H1 (cell line): ENCODE data around the gene NUDT1. TPM values are rescaled to one million over a fixed set of nuclear protein-coding genes. Genes with fewer than 3 reads are reported as not detected.
A peak's percentile ranks its signal among the peaks of the same experiment; 100 is the strongest.

Experiments
- CTCF ChIA-PET: fragments of 300-600 bp; sonication (Branson Sonifier 250); formaldehyde crosslinking; loops from one replicate; lab custom pipeline; 2021; ENCODE audit not compliant: partially characterized antibody; lab: Charles Lee
- POLR2A ChIA-PET: fragments of 300-600 bp; sonication (Branson Sonifier 250); formaldehyde crosslinking; loops from one replicate; lab custom pipeline; 2021; ENCODE audit warnings: inconsistent platforms; ENCODE audit not compliant: partially characterized antibody; lab: Charles Lee
- DNase-seq, 2 experiments: peaks; one replicate each; pipeline versions ENCODE4 v3.0.0 to v3.0.0-alpha.2; 2010 to 2022; ENCODE audit warnings: low spot score in 2 of 2, low read depth in 1 of 2, mixed read lengths in 1 of 2
- FAIRE-seq: peaks from 2 replicates; lab custom pipeline; 2011; peaks lifted over from hg19 to GRCh38; lab: Jason Lieb, UNC
- H2AFZ ChIP-seq: 2 replicates; pipeline ENCODE4 v1.8.1; 2012; ENCODE audit warnings: low read length, inconsistent platforms
- H2AK5ac ChIP-seq: 2 replicates; pipeline ENCODE4 v1.6.1; 2013; ENCODE audit warnings: low read depth, low read length
- H2BK120ac ChIP-seq: replicated peaks from 2 replicates; pipeline ENCODE3; 2013; ENCODE audit warnings: low read depth, low read length, inconsistent platforms
- H2BK12ac ChIP-seq: 2 replicates; pipeline ENCODE4 v1.6.1; 2013; ENCODE audit warnings: low read depth, low read length
- H2BK15ac ChIP-seq: 2 replicates; pipeline ENCODE4 v1.6.1; 2013; ENCODE audit warnings: low read length
- H2BK20ac ChIP-seq: 2 replicates; pipeline ENCODE4 v1.6.1; 2013; ENCODE audit warnings: low read length
- H2BK5ac ChIP-seq: 2 replicates; pipeline ENCODE4 v1.6.1; 2013; ENCODE audit warnings: low read depth, low read length
- H3K14ac ChIP-seq: 2 replicates; pipeline ENCODE4 v1.6.1; 2013; ENCODE audit warnings: inconsistent platforms; ENCODE audit not compliant: insufficient read length
- H3K18ac ChIP-seq: 2 replicates; pipeline ENCODE4 v1.6.1; 2013; ENCODE audit warnings: low read length; ENCODE audit errors: extremely low read depth
- H3K23ac ChIP-seq: 2 replicates; pipeline ENCODE4 v1.6.1; 2013; ENCODE audit warnings: inconsistent platforms; ENCODE audit not compliant: insufficient read length
- H3K23me2 ChIP-seq: 2 replicates; pipeline ENCODE4 v1.6.1; 2013; ENCODE audit warnings: low read depth, low read length
- H3K27ac ChIP-seq: 2 replicates; pipeline ENCODE4 v1.6.1; 2011; ENCODE audit warnings: low read depth, low read length, inconsistent platforms
- H3K27me3 ChIP-seq, 4 experiments: replicated peaks in 1 of 4; 1 replicate in 1 of 4; 2 replicates in 3 of 4; pipeline versions ENCODE4 v1.6.1 to v1.8.1; 2011 to 2013; ENCODE audit warnings: low read length in 3 of 4, mild to moderate bottlenecking in 3 of 4, inconsistent platforms in 2 of 4, mixed read lengths in 2 of 4, moderate library complexity in 1 of 4; ENCODE audit not compliant: control insufficient read depth in 3 of 4, insufficient read depth in 3 of 4; ENCODE audit errors: extremely low read depth in 1 of 4
- H3K36me3 ChIP-seq, 4 experiments: 2 replicates each; pipeline versions ENCODE4 v1.6.1 to v1.8.1; 2011 to 2013; ENCODE audit warnings: mild to moderate bottlenecking in 4 of 4, low read length in 3 of 4, moderate library complexity in 2 of 4, control low read depth in 1 of 4, inconsistent platforms in 1 of 4; ENCODE audit not compliant: insufficient read depth in 4 of 4, control insufficient read depth in 2 of 4
- H3K4ac ChIP-seq: replicated peaks from 2 replicates; pipeline ENCODE3; 2013; ENCODE audit warnings: low read length, low read depth, mixed read lengths, inconsistent platforms; ENCODE audit not compliant: insufficient read length
- H3K4me1 ChIP-seq, 4 experiments: replicated peaks in 1 of 4; 1 replicate in 1 of 4; 2 replicates in 3 of 4; pipeline versions ENCODE4 v1.6.1 to v1.8.1; 2011 to 2013; ENCODE audit warnings: low read length in 3 of 4, inconsistent platforms in 2 of 4, mixed read lengths in 1 of 4; ENCODE audit not compliant: insufficient read depth in 4 of 4, control insufficient read depth in 3 of 4
- H3K4me2 ChIP-seq, 2 experiments: 2 replicates each; pipeline versions ENCODE4 v1.6.1 to v1.8.1; 2011 to 2013; ENCODE audit warnings: low read depth in 2 of 2, low read length in 2 of 2, control low read depth in 1 of 2, inconsistent platforms in 1 of 2, mild to moderate bottlenecking in 1 of 2; ENCODE audit not compliant: insufficient read depth in 1 of 2
- H3K4me3 ChIP-seq, 4 experiments: fragments of 200-600, 300-600 bp in 1 of 4; sonication (generic), shearing (Covaris generic), sonication (Bioruptor Twin) in 1 of 4; 2 replicates each; pipeline versions ENCODE4 v1.5.1 to v1.8.1; 2011 to 2016; ENCODE audit warnings: low read length in 4 of 4, low read depth in 3 of 4, control low read depth in 2 of 4, inconsistent platforms in 2 of 4, mild to moderate bottlenecking in 2 of 4, mixed read lengths in 1 of 4, moderate library complexity in 1 of 4; ENCODE audit not compliant: insufficient read depth in 2 of 4; ENCODE audit errors: extremely low read depth in 1 of 4
- H3K56ac ChIP-seq: replicated peaks from 2 replicates; pipeline ENCODE3; 2013; ENCODE audit warnings: low read depth, mild to moderate bottlenecking, mixed read lengths, low read length, inconsistent platforms; ENCODE audit not compliant: insufficient read length
- H3K79me1 ChIP-seq: 2 replicates; pipeline ENCODE4 v1.6.1; 2013; ENCODE audit warnings: low read depth, low read length, control low read depth
- H3K79me2 ChIP-seq, 2 experiments: 2 replicates each; pipeline versions ENCODE4 v1.6.1 to v1.8.1; 2012 to 2013; ENCODE audit warnings: low read length in 2 of 2, mild to moderate bottlenecking in 2 of 2, inconsistent platforms in 1 of 2; ENCODE audit not compliant: insufficient read depth in 2 of 2, control insufficient read depth in 1 of 2
- H3K9ac ChIP-seq, 4 experiments: replicated peaks in 1 of 4; 1 replicate in 1 of 4; 2 replicates in 3 of 4; pipeline versions ENCODE4 v1.6.1 to v1.8.1; 2011 to 2013; ENCODE audit warnings: low read depth in 3 of 4, low read length in 3 of 4, control low read depth in 2 of 4, mild to moderate bottlenecking in 2 of 4, moderate library complexity in 2 of 4, inconsistent platforms in 1 of 4; ENCODE audit errors: extremely low read depth in 1 of 4
- H3K9me3 ChIP-seq, 2 experiments: 2 replicates each; pipeline versions ENCODE4 v1.6.1 to v1.8.1; 2012 to 2013; ENCODE audit warnings: mild to moderate bottlenecking in 2 of 2, moderate library complexity in 2 of 2, control low read depth in 1 of 2, inconsistent platforms in 1 of 2, low read depth in 1 of 2, low read length in 1 of 2, mixed read lengths in 1 of 2; ENCODE audit not compliant: insufficient read depth in 2 of 2
- H4K20me1 ChIP-seq, 2 experiments: replicated peaks in 1 of 2; 2 replicates each; pipeline versions ENCODE3 to v1.8.1; 2011 to 2013; ENCODE audit warnings: inconsistent platforms in 2 of 2, low read length in 2 of 2, mild to moderate bottlenecking in 1 of 2; ENCODE audit not compliant: insufficient read depth in 2 of 2, control insufficient read depth in 1 of 2
- H4K5ac ChIP-seq: 2 replicates; pipeline ENCODE4 v1.6.1; 2013; ENCODE audit warnings: low read length, low read depth, mixed read lengths, inconsistent platforms; ENCODE audit not compliant: insufficient read length
- H4K8ac ChIP-seq: 2 replicates; pipeline ENCODE4 v1.8.0; 2013; ENCODE audit warnings: mild to moderate bottlenecking, moderate library complexity, low read length, inconsistent platforms; ENCODE audit not compliant: insufficient read depth; ENCODE audit errors: extremely low read depth
- H4K91ac ChIP-seq: replicated peaks from 2 replicates; pipeline ENCODE3; 2013; ENCODE audit warnings: low read length, mixed read lengths, inconsistent platforms; ENCODE audit not compliant: insufficient read length
- ASH2L ChIP-seq: fragments of 200-600, 300-600 bp; sonication (generic); IDR thresholded peaks from one replicate; pipeline ENCODE4 v1.7.1; 2017; ENCODE audit warnings: low read length
- CBX5 ChIP-seq: fragments of 300-800, 300-1000 bp; sonication (generic); IDR thresholded peaks from 2 replicates; pipeline ENCODE4 v1.7.1; 2016; ENCODE audit warnings: antibody characterized with exemption, low read length, low read depth
- CEBPB ChIP-seq: IDR thresholded peaks from 2 replicates; pipeline ENCODE4 v1.6.1; 2012; ENCODE audit warnings: low read depth, low read length
- CREB1 ChIP-seq: IDR thresholded peaks from 2 replicates; pipeline ENCODE4 v1.6.1; 2012; ENCODE audit warnings: inconsistent platforms
- EGR1 ChIP-seq: IDR thresholded peaks from 2 replicates; pipeline ENCODE4 v1.6.1; 2011; ENCODE audit warnings: low read depth, low read length, borderline replicate concordance
- GABPA ChIP-seq: IDR thresholded peaks from 2 replicates; pipeline ENCODE4 v1.6.1; 2011; ENCODE audit warnings: mild to moderate bottlenecking, low read length, moderate library complexity, borderline replicate concordance; ENCODE audit not compliant: insufficient read depth
- KDM4A ChIP-seq: IDR thresholded peaks from one replicate; pipeline ENCODE4 v1.7.1; 2012; ENCODE audit warnings: low read depth, mild to moderate bottlenecking, moderate library complexity, low read length, inconsistent platforms; ENCODE audit not compliant: severe bottlenecking
- MAFK ChIP-seq: IDR thresholded peaks from 2 replicates; pipeline ENCODE4 v1.6.1; 2012; ENCODE audit warnings: low read depth, mild to moderate bottlenecking, improper control_type of control experiment, low read length
- NANOG ChIP-seq: IDR thresholded peaks from 2 replicates; pipeline ENCODE4 v1.6.1; 2011; ENCODE audit warnings: low read length, low read depth, mild to moderate bottlenecking, inconsistent platforms; ENCODE audit not compliant: insufficient read depth, poor library complexity, severe bottlenecking
- POLR2A ChIP-seq, 2 experiments: IDR thresholded peaks; 1 replicate in 1 of 2; 2 replicates in 1 of 2; pipeline ENCODE4 v1.6.1; 2011; ENCODE audit warnings: low read depth in 2 of 2, low read length in 2 of 2, mild to moderate bottlenecking in 2 of 2; ENCODE audit errors: control extremely low read depth in 1 of 2
- RFX5 ChIP-seq: IDR thresholded peaks from 2 replicates; pipeline ENCODE4 v1.6.1; 2011; ENCODE audit warnings: low read depth, low read length, improper control_type of control experiment, borderline replicate concordance
- SAP30 ChIP-seq: fragments of 300-600 bp; sonication (generic); IDR thresholded peaks from 2 replicates; pipeline ENCODE4 v1.7.1; 2012; ENCODE audit warnings: low read length, moderate library complexity, mild to moderate bottlenecking, inconsistent platforms; ENCODE audit not compliant: insufficient read depth, insufficient replicate concordance
- SP4 ChIP-seq: IDR thresholded peaks from 2 replicates; pipeline ENCODE4 v1.6.1; 2012; ENCODE audit warnings: low read length, inconsistent platforms
- SRF ChIP-seq: IDR thresholded peaks from 2 replicates; pipeline ENCODE4 v1.6.1; 2011; ENCODE audit warnings: mild to moderate bottlenecking, low read depth, low read length, moderate library complexity
- TAF1 ChIP-seq: IDR thresholded peaks from 2 replicates; pipeline ENCODE4 v1.6.1; 2011; ENCODE audit warnings: mild to moderate bottlenecking, low read depth, low read length
- TAF7 ChIP-seq: optimal IDR thresholded peaks from 2 replicates; pipeline ENCODE3; 2011; ENCODE audit warnings: low read depth, mild to moderate bottlenecking, inconsistent platforms, low read length, moderate library complexity, borderline replicate concordance
- WGBS, 2 experiments: shearing (Covaris generic) in 1 of 2; methylation state at CpG; one replicate each; pipeline versions ENCODE4 v1.1.6 to v1.1.7; 2013 to 2015; ENCODE audit warnings: low lambda C conversion rate in 2 of 2, mixed read lengths in 2 of 2, inconsistent platforms in 1 of 2, low coverage in 1 of 2, missing lambda C conversion rate in 1 of 2; ENCODE audit not compliant: insufficient replicate concordance in 2 of 2, insufficient coverage in 1 of 2, insufficient read length in 1 of 2; ENCODE audit errors: extremely low coverage in 1 of 2, missing lambda C conversion rate in 1 of 2; 5-methylcytosine and 5-hydroxymethylcytosine counted together
- polyA plus RNA-seq, 7 experiments: library from polyadenylated mRNA; depleted of rRNA in 3 of 7; stranded (reverse) in 5 of 7; unstranded in 2 of 7; fragments of >200 nt in 5 of 7; fragments of 200-250 nt in 2 of 7; gene quantifications; 1 replicate in 5 of 7; 2 replicates in 1 of 7; 4 replicates in 1 of 7; pipeline versions ENCODE4 v1.2.1 to v1.2.3, GENCODE V29; 2011 to 2013; ENCODE audit warnings: missing spikeins in 2 of 7, mixed read lengths in 2 of 7
- total RNA-seq: library from RNA; stranded (reverse); fragmentation: NEBNext Ultra II Directional; extraction: Animal tissue kit (Norgen Biotek cat#: 25700); gene quantifications from 2 replicates; pipeline ENCODE4 v1.2.1, GENCODE V29; 2021

Gene NUDT1
- total and polyA plus RNA-seq, 2 of the 8 experiments (the other 6 are each of a cell fraction or from before 2014, with no cell fraction given), result 76.1 to 89.5 TPM

DNA sequence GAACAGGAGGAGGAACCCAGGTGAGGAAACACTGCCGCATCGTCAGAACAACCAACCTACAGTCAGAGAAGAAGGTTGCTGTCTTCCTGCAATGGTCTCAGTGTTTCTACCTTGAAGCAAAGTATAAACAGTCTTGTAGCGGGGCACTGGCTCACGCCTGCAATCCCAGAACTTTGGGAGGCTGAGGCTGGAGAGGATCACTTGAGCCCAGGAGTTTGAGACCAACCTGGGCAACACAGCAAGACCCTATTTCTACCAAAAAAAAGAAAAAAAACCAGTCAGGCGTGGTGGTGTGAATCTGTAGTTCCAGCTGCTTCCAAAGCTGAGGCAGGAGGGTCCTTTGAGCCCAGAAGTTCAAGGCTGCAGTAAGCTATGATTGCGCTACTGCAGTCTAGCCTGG, 48.9 kb downstream of the NUDT1 start:
- peaks cover 10% of the 10 kb centered on the region; the same call in 1 of the 2 replicates for H3K79me1 ChIP-seq
- no peak overlapping the region for H2BK15ac ChIP-seq
- DNase-seq, result no peak
- FAIRE-seq, result no peak
- WGBS, 2 experiments, result 87% methylated on average over 6 of the region's 6 CpGs; no CpG with 5 or more reads in 1 of the 2 experiments
- CTCF ChIA-PET, result no interaction called here
- no peak overlapping the region for H4K5ac ChIP-seq
- no peak overlapping the region for H3K14ac ChIP-seq
- POLR2A ChIA-PET, result interaction anchor here (0.6 to 2.6 kb wide), 4 partner anchors 10 to 202 kb away, joined by 3 to 12 read pairs (median 8); partner anchors contain the start of gene EIF3B
- no peak overlapping the region for H2AFZ ChIP-seq
- no peak overlapping the region for H2BK12ac ChIP-seq
- TF ChIP-seq CEBPB (no peak), MAFK (no peak), SAP30 (no peak), RFX5 (no peak), SP4 (no peak), CBX5 (no peak), EGR1 (no peak), ASH2L (no peak), GABPA (no peak), SRF (no peak), KDM4A (no peak), TAF7 (no peak), POLR2A (IDR thresholded peaks at IDR 0.05; ENCODE audit: control extremely low read depth in 1 of 2, low read depth in 2 of 2, low read length in 2 of 2) (no peak), TAF1 (no peak), NANOG (no peak), CREB1 (no peak)
- H2BK120ac ChIP-seq, result no peak overlapping the region
- H3K4me3 ChIP-seq, result no peak overlapping the region
- no peak overlapping the region for H3K4ac ChIP-seq
- H3K23me2 ChIP-seq, result no peaks in the 10 kb centered on the region; the same call in 1 of the 2 replicates
- no peak overlapping the region for H3K56ac ChIP-seq
- H3K23ac ChIP-seq, result no peak overlapping the region
- no peak overlapping the region for H3K9ac ChIP-seq
- peaks cover 0 to 6% of the 10 kb centered on the region in 2 experiments for H4K20me1 ChIP-seq
- no peaks in the 10 kb centered on the region for H3K4me1 ChIP-seq
- H3K4me2 ChIP-seq, result no peak overlapping the region
- H2AK5ac ChIP-seq, result no peak overlapping the region
- H4K8ac ChIP-seq, result peak overlapping the region; percentile 11; the same call in 1 of the 2 replicates
- H3K79me2 ChIP-seq, result peaks cover 0 to 10% of the 10 kb centered on the region in 2 experiments; a peak in 1 of 4 replicates
- no peak overlapping the region for H3K27ac ChIP-seq
- no peak overlapping the region for H2BK5ac ChIP-seq
- no peaks in the 10 kb centered on the region; a peak in 1 of 7 replicates for H3K27me3 ChIP-seq
- no peak overlapping the region for H3K18ac ChIP-seq
- H2BK20ac ChIP-seq, result no peak overlapping the region
- no peaks in the 10 kb centered on the region; a peak in 1 of 4 replicates for H3K9me3 ChIP-seq
- H4K91ac ChIP-seq, result no peak overlapping the region
- no peaks in the 10 kb centered on the region for H3K36me3 ChIP-seq
